ENCODE data around the gene SPTBN1.

DNA sequence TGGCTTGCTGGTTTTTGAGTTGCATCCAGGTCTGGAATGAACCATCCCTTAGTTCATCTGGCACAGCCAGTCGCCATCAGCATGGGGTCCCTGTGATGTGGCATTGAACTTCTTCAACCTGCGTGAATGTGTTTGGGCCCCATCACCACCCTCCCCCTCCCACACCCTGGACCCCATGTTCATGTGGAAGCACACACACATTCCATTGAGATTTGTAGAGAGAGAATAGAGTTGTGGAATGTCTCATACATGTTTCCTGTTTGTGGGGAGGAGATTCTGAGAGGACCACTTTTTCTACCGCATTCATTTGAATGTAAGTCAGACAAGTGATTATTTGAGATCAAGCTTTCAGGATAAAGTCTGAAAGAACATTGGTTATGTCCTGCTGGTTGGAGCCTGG lies 149.7 kb downstream of the SPTBN1 start:
- TF ChIP-seq EP300 (IDR thresholded peaks at IDR 0.05) (no peak), POLR2A (IDR thresholded peaks at IDR 0.05) (no peak)

Measured in ovary (tissue), 1 donor.